ENCODE results near the gene BHLHE23.

BHLHE23 gene

GRCh38 chr20:63005862-63006539 lies 763 bp downstream of the BHLHE23 start:
- TF ChIP-seq EZH2phosphoT487 (IDR thresholded peaks at IDR 0.05; ENCODE audit: low read length) = no peak
- no peak for TF ChIP-seq CTCF (IDR thresholded peaks at IDR 0.05; ENCODE audit: low read length)
- no peak for TF ChIP-seq EZH2 (optimal IDR thresholded peaks at IDR 0.05; ENCODE audit: low read depth, low read length)
- H3K27me3 ChIP-seq (replicated peaks; ENCODE audit: insufficient read depth, low read length) = peaks cover 73% of the 10 kb centered on the region
- no peak for DNase-seq
- H3K27ac ChIP-seq (ENCODE audit: low read length) = no peak overlapping the region
- no peak overlapping the region for H3K9ac ChIP-seq (ENCODE audit: low read length)
- H3K36me3 ChIP-seq (replicated peaks; ENCODE audit: insufficient read depth, low read length) = no peaks in the 10 kb centered on the region
- no peak overlapping the region for H2AFZ ChIP-seq (ENCODE audit: low read length)
- H3K79me2 ChIP-seq (ENCODE audit: low read length) = no peaks in the 10 kb centered on the region
- no peaks in the 10 kb centered on the region for H3K9me3 ChIP-seq (replicated peaks; ENCODE audit: insufficient read depth, low read length)
- no peak overlapping the region for H3K4me3 ChIP-seq (ENCODE audit: low read length)
- peaks cover 2% of the 10 kb centered on the region; the same call in 1 of the 2 replicates for H3K4me1 ChIP-seq (ENCODE audit: low read length)
- H3F3A ChIP-seq (ENCODE audit: insufficient read depth, low read length) = peaks cover 16% of the 10 kb centered on the region
- no peaks in the 10 kb centered on the region for H4K20me1 ChIP-seq (ENCODE audit: insufficient read depth, low read length)
- H3K9me2 ChIP-seq (replicated peaks; ENCODE audit: insufficient read depth, low read length) = no peaks in the 10 kb centered on the region
- H3K4me2 ChIP-seq (ENCODE audit: low read depth, low read length) = no peak overlapping the region

GRCh38 chr20:63005365-63005861 lies 1.4 kb downstream of the BHLHE23 start:
- Histone ChIP-seq H3K36me3 (replicated peaks; ENCODE audit: insufficient read depth, low read length) (no peaks in the 10 kb centered on the region), H3K4me3 (ENCODE audit: low read length) (no peak overlapping the region), H3K4me2 (ENCODE audit: low read depth, low read length) (no peak overlapping the region), H3K27ac (ENCODE audit: low read length) (no peak overlapping the region), H3K79me2 (ENCODE audit: low read length) (no peaks in the 10 kb centered on the region), H3K9ac (ENCODE audit: low read length) (no peak overlapping the region), H2AFZ (ENCODE audit: low read length) (no peak overlapping the region), H3K27me3 (replicated peaks; ENCODE audit: insufficient read depth, low read length) (peaks cover 79% of the 10 kb centered on the region), H3K9me2 (replicated peaks; ENCODE audit: insufficient read depth, low read length) (no peaks in the 10 kb centered on the region), H3F3A (ENCODE audit: insufficient read depth, low read length) (peaks cover 12% of the 10 kb centered on the region), H3K9me3 (replicated peaks; ENCODE audit: insufficient read depth, low read length) (no peaks in the 10 kb centered on the region), H4K20me1 (ENCODE audit: insufficient read depth, low read length) (no peaks in the 10 kb centered on the region), H3K4me1 (ENCODE audit: low read length) (no peaks in the 10 kb centered on the region)
- TF ChIP-seq EZH2phosphoT487 (IDR thresholded peaks at IDR 0.05; ENCODE audit: low read length) = no peak
- no peak for TF ChIP-seq CTCF (IDR thresholded peaks at IDR 0.05; ENCODE audit: low read length)
- TF ChIP-seq EZH2 (optimal IDR thresholded peaks at IDR 0.05; ENCODE audit: low read depth, low read length) = no peak
- DNase-seq = no peak

GRCh38 chr20:63004607-63005364 lies 2.0 kb downstream of the BHLHE23 start:
- no peak overlapping the region for H2AFZ ChIP-seq (ENCODE audit: low read length)
- no peak overlapping the region for H3K4me2 ChIP-seq (ENCODE audit: low read depth, low read length)
- H3K9me3 ChIP-seq (replicated peaks; ENCODE audit: insufficient read depth, low read length) = no peaks in the 10 kb centered on the region
- peaks cover 86% of the 10 kb centered on the region for H3K27me3 ChIP-seq (replicated peaks; ENCODE audit: insufficient read depth, low read length)
- H3K9me2 ChIP-seq (replicated peaks; ENCODE audit: insufficient read depth, low read length) = no peaks in the 10 kb centered on the region
- no peak overlapping the region for H3K4me3 ChIP-seq (ENCODE audit: low read length)
- H3K9ac ChIP-seq (ENCODE audit: low read length) = no peak overlapping the region
- H3F3A ChIP-seq (ENCODE audit: insufficient read depth, low read length) = peaks cover 6% of the 10 kb centered on the region
- no peak overlapping the region for H3K27ac ChIP-seq (ENCODE audit: low read length)
- H3K4me1 ChIP-seq (ENCODE audit: low read length) = no peaks in the 10 kb centered on the region
- H4K20me1 ChIP-seq (ENCODE audit: insufficient read depth, low read length) = no peaks in the 10 kb centered on the region
- no peak for TF ChIP-seq CTCF (IDR thresholded peaks at IDR 0.05; ENCODE audit: low read length)
- TF ChIP-seq EZH2 (optimal IDR thresholded peaks at IDR 0.05; ENCODE audit: low read depth, low read length) = peak; percentile 93
- H3K36me3 ChIP-seq (replicated peaks; ENCODE audit: insufficient read depth, low read length) = no peaks in the 10 kb centered on the region
- no peak for DNase-seq
- H3K79me2 ChIP-seq (ENCODE audit: low read length) = no peaks in the 10 kb centered on the region

Data from MM.1S (cell line).